Hypothalamus (tissue), 51 donors: ENCODE data around the gene USP5.
"Not testable (repeated sequence)": the region's sequence is repeated elsewhere in the genome, so short reads cannot be mapped to it uniquely, and the experiment has no call there.

Source experiments
- DNase-seq, 51 donors: peaks; one replicate each; lab custom pipeline; 2025; lab: John Stamatoyannopoulos, UW

The USP5 gene

GRCh38 chr12:6879824-6880223 is 27.9 kb downstream of the USP5 start:
- DNase-seq = not testable (repeated sequence)

- no peak for DNase-seq
Measured at GRCh38 chr12:6883252-6883651, 31.3 kb downstream of the USP5 start.

- DNase-seq = no peak
Measured at GRCh38 chr12:6883683-6884082, 31.7 kb downstream of the USP5 start.

DNA sequence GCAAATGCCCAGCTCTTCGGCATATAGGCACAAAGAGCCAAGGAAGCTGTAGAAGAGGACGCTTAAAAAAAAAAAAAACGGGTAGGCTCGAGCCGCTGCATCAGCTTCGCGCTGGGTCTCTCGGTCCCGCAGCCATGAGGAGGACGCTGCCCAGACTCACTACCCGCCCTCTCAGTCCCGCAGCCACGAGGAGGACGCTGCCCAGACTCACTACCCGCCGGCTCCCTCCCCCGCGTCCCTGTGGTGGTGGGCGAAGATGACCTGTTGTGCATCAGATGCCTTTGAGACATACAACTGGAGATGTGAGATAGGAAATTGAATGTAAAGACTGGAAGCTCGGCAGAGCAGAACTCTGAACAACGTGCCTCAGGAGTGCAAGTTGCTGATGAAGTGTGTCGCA is 32.6 kb downstream of the USP5 start:
- no peak for DNase-seq

DNA sequence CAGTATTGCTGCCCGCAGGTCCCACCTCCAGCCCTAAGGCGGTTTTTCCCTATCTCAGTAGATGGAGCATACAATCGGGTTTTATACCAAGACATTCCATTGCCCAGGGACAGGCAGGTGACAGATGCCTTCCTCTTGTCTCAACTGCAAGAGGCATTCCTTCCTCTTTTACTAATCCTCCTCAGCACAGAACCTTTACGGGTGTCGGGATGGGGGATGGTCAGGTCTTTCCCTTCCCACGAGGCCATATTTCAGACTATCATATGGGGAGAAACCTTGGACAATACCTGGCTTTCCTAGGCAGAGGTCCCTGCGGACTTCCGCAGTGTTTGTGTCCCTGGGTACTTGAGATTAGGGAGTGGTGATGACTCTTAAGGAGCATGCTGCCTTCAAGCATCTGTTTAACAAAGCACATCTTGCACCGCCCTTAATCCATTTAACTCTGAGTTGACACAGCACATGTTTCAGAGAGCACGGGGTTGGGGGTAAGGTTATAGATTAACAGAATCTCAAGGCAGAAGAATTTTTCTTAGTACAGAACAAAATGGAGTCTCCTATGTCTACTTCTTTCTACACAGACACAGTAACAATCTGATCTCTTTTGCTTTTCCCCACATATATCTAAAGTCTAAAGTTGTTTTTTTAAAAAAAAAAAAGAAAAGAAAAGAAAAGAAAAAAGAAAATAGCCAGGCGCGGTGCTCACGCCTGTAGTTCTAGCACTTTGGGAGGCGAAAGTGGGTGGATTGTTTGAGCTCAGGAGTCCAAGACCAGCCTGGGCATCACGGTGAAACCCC is 34.5 kb downstream of the USP5 start:
- not testable (repeated sequence) for DNase-seq

DNA sequence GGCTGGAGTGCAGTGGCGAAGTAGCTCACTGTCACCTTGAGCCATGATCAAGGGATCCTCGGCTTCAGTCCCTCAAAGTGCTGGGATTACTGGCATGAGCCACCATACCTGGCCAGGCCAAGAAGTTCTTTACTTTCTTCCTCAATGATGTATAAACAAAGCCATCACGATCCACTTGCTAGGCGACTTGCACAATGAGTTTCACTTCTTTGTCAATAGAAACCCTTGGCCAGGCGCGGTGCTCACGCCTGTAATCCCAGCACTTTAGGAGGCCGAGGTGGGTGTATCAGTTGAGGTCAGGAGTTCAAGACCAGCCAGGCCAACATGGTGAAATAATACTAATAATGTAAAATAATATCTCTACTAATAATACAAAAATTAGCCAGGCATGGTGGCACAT is 35.5 kb downstream of the USP5 start:
- DNase-seq = no peak

DNA sequence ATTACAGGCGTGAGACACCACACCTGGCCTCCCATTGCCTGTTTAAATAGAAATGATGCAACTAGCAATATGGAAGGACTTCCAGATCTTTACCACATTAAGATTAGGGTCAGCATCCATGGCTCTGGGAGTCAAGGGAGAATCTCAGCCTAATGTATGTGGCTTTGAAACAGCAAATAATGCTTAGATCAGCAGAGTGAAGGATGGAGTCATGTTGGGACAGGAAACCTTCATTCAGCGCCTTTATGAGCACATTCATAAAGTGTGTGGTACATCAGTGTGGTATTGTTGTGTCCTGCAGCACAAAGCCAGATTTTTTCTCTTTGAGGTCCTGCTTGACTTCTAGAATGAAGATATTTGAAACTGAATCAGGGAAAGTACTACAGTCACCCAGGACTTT is 36.4 kb downstream of the USP5 start:
- DNase-seq = no peak

GRCh38 chr12:6888794-6889193 is 36.8 kb downstream of the USP5 start:
- not testable (repeated sequence) for DNase-seq

- not testable (repeated sequence) for DNase-seq
Measured at GRCh38 chr12:6889775-6890573, 38.0 kb downstream of the USP5 start.

DNA sequence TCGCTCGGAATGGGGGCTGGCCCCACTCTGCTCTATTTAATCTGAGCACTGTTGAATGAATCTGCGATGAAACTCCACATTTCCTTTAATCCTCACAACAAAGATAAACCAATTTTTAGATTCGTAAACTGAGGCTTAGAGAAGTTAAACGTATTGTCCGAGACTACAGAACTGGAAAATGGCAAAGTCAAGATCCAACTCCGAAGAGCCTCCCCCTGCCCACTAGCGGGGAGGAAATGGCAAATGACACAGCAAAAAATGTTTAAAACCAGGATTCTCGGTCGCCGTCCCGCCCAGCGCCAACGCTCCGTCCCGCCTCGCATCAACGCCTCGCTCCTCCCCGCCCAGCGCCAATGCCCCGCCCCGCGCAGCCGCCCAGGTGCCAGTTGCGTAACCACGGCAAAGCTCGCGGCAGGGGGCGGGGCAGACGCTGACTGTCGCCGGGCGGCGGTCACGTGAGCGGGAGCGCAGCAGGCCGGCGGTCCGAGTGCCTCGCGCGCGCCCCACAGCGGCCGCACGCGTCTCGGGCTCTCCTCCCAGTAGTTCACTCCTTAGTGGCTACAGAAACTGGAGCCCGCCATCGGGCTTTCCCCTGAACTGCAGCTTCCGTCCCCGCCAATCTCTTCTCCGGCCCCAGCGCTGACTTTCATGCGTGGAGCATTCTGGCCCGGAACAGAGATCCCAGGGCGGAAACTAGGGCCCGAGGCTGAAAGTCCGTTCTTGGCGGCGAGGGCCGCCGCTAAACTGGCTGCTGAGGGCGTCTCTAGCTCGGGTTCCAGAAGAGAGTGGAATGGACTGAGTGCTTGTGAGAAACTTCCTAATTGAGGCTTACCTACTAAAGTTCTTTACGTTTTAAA is 39.1 kb downstream of the USP5 start:
- peak; percentile 56 to 100 (median 96) for DNase-seq

- no peak for DNase-seq
Measured at GRCh38 chr12:6891646-6892001, 39.7 kb downstream of the USP5 start.

DNA sequence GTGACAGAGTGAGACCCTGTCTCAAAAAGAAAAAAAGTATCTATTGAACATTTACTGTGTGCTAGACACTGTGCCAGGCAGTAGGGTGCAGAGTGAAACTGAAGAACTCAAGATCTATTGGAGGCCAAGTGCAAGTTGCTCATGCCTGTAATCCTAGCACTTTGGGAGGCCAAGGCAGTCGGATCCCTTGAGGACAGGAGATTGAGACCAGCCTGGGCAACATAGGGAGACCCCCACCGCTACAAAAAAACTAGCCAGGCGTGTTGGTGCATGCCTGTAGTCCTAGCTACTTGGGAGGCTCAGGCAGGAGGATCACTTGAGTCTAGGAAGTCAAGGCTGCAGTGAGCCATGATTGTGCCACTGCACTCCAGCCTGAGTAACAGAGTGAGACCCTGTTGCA is 40.7 kb downstream of the USP5 start:
- not testable (repeated sequence) for DNase-seq

DNA sequence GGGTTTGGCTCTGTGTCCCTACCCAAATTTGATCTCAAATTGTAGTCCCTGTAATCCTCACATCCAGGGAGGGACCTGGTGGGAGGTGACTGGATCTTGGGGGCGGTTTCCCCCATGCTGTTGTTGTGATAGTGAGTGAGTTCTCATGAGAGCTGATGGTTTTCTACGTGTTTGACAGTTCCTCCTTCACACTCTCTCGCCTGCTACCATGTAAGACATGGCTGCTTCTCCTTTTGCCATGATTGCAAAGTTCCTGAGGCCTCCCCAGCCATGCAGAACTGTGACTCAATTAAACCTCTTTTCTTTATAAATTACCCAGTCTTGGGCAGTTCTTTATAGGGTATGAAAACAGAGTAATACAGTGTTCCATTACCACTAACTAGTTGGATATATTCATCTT is 42.4 kb downstream of the USP5 start:
- DNase-seq = no peak

- DNase-seq = no peak
Measured at GRCh38 chr12:6896846-6897435, 45.0 kb downstream of the USP5 start.

DNA sequence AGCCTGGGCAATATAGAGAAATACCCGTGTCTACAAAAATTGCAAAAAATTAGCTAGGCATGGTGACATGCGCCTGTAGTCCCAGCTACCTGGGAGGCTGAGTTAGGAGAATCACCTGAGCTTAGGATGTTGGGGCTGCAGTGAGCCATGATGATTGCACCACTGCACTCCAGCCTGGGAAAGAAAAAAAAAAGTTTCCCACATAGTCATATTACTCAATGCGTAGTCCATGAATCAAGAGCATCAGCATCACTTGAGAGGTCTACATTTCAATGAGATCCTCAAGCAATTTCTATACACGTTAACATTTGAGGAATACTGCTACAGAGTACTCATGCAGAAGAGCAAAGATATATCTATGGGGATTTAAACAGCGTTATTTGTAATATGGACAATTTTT is 47.5 kb downstream of the USP5 start:
- DNase-seq = no peak

- peak in 34 of 51 donors; percentile 14 to 76 (median 40) for DNase-seq
Measured at GRCh38 chr12:6899837-6900519, 48.0 kb downstream of the USP5 start.

GRCh38 chr12:6902448-6902847 is 50.5 kb downstream of the USP5 start:
- DNase-seq = no peak

- no peak for DNase-seq
Measured at GRCh38 chr12:6903722-6904121, 51.8 kb downstream of the USP5 start.

DNA sequence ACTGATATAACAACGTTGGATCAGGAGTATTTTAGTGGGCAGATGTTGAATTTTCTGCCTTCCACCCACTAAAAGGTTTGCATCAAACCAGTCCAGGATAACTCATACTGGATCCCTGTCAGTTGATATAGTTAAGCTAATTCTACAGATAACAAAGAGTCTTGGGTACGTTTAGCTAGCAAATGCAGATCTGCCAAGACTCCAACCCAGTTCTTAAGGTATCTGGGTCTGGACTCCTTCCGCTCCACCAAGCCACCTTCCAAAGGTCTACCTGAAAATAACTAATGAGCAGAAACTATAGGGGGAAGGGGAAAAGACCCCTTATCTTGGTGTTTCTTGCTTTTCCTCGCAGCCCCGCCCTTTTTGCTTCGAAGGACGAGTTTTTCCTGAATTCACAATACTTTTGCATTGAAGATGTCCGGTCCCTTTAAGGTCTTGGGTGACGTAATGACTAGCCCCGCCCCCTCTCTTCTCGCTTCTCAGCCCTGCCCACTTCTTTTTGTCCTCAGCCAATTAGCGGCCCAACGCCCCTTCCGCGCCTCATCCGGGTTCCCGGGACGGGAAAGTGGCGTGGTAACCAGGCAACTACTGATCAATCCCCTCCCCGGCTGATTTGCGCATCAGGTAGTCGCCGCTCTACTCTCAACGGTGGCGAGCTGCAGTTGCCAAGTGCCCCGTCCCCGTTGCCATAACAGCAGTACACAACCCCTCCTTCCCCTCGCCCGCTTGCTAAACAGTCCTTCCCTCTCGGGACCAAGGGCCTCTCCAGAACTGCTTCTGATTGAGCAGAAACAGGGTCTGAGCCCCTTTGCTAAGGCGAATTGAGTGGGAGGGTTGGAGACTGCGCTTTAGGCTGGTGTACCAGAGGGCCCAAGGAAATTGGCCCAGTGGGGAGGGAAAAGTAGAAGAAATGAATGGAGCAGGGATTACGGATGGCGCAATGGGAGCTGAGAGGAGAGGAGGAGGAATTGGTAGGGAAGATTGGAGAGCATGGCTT is 52.6 kb downstream of the USP5 start, which contains the start of gene LRRC23:
Gene LRRC23 (plus strand): TSS at position 543 of the 997 bp plus-strand sequence. CDS start 812 bp downstream, outside the sequence.
- peak; percentile 77 to 99 (median 96) for DNase-seq
